Activated CD4-positive, alpha-beta T cell treated with anti-CD3 and anti-CD28 coated beads for 36 hours (primary cell): ENCODE results near the gene ANKMY1. TPM values are rescaled to one million over a fixed set of nuclear protein-coding genes. Genes with fewer than 3 reads are reported as not detected.
"Not testable (repeated sequence)": the region's sequence is repeated elsewhere in the genome, so short reads cannot be mapped to it uniquely, and the experiment has no call there.

Source experiments
- ATAC-seq: fragments of 200-7000 bp; cut with Tn5 transposase; one replicate; pipeline ENCODE4 v1.10.0; 2021; ENCODE audit warnings: mild to moderate bottlenecking, moderate library complexity
- CTCF ChIA-PET: fragments of 350-600 bp; sonication (Branson Sonifier 250); formaldehyde crosslinking; loops from one replicate; lab custom pipeline; 2021; ENCODE audit warnings: antibody characterized with exemption; lab: Charles Lee
- POLR2A ChIA-PET: fragments of 350-600 bp; sonication (Branson Sonifier 250); formaldehyde crosslinking; loops from one replicate; lab custom pipeline; 2021; ENCODE audit warnings: antibody characterized with exemption, inconsistent platforms; lab: Charles Lee
- DNase-seq: peaks from one replicate; pipeline ENCODE4 v3.0.0-alpha.2; 2020
- H3K27ac Mint-ChIP-seq: one replicate; pipeline ENCODE4 v1.8.0; 2021; ENCODE audit warnings: mixed read lengths
- H3K27me3 Mint-ChIP-seq: one replicate; pipeline ENCODE4 v1.8.0; 2021; ENCODE audit warnings: mixed read lengths
- H3K36me3 Mint-ChIP-seq: one replicate; pipeline ENCODE4 v1.8.0; 2021; ENCODE audit warnings: low read depth, mixed read lengths
- H3K4me1 Mint-ChIP-seq: one replicate; pipeline ENCODE4 v1.8.0; 2021; ENCODE audit warnings: mixed read lengths
- H3K4me3 Mint-ChIP-seq: one replicate; pipeline ENCODE4 v1.8.0; 2021; ENCODE audit warnings: mild to moderate bottlenecking, moderate library complexity, mixed read lengths
- H3K9me3 Mint-ChIP-seq: one replicate; pipeline ENCODE4 v1.8.0; 2021; ENCODE audit warnings: low read depth, mixed read lengths
- intact Hi-C, 2 experiments: fragments of 100-400 bp; cut with DNase I in 1 of 2; cut with micrococcal nuclease in 1 of 2; formaldehyde crosslinking; loops; one replicate each; pipeline versions ENCODE4 v1.14.2 to v1.15.1; 2022 to 2024; cut with DNase I, micrococcal nuclease
- total RNA-seq, 2 experiments: library from RNA; stranded (reverse); gene quantifications; one replicate each; pipeline ENCODE4 v1.2.3, GENCODE V29; 2021

ANKMY1 gene
- total RNA-seq, 2 experiments from 2014 or later, result 20.7 to 24.0 TPM

GRCh38 chr2:240566203-240567136 lies 8.7 kb upstream of the ANKMY1 start:
- ChIA-PET POLR2A (interaction anchor here (0.6 to 3.4 kb wide), 6 partner anchors 10 to 1399 kb away, joined by 3 to 34 read pairs (median 3); partner anchors contain the start of gene CAPN10), CTCF (interaction anchor here (0.6 to 4.4 kb wide), 10 partner anchors 10 to 653 kb away, joined by 3 to 61 read pairs (median 4); partner anchors contain the start of gene CAPN10)
- Mint-ChIP-seq H3K4me1 (peaks cover 65% of the 10 kb centered on the region), H3K27me3 (no peaks in the 10 kb centered on the region), H3K36me3 (peaks cover 31% of the 10 kb centered on the region), H3K9me3 (no peaks in the 10 kb centered on the region), H3K27ac (peak overlapping the region; percentile 98), H3K4me3 (peak overlapping the region; percentile 87)
- DNase-seq (peak; percentile 98), ATAC-seq (peak; percentile 67)
- intact Hi-C loops, result loop anchor here (1.0 to 10.0 kb wide), 17 partner anchors 20 to 1318 kb away; partner anchors contain the start of genes CAPN10 (in 2 of the 2), FARP2 (in 2 of the 2), D2HGDH (in 1 of the 2) and DTYMK (in 1 of the 2)

GRCh38 chr2:240565333-240566202 lies 7.8 kb upstream of the ANKMY1 start:
- ChIA-PET CTCF (interaction anchor here (0.6 to 4.4 kb wide), 12 partner anchors 9 to 653 kb away, joined by 3 to 61 read pairs (median 4); partner anchors contain the start of gene CAPN10), POLR2A (interaction anchor here (0.6 to 3.4 kb wide), 7 partner anchors 11 to 1400 kb away, joined by 3 to 34 read pairs (median 3); partner anchors contain the start of gene CAPN10)
- peak; percentile 48 for ATAC-seq
- intact Hi-C loops, result loop anchor here (1.0 to 10.0 kb wide), 18 partner anchors 21 to 1319 kb away; partner anchors contain the start of genes CAPN10 (in 2 of the 2), FARP2 (in 2 of the 2), D2HGDH (in 1 of the 2) and DTYMK (in 1 of the 2)
- peaks cover 59% of the 10 kb centered on the region for H3K4me1 Mint-ChIP-seq
- H3K4me3 Mint-ChIP-seq, result peak overlapping the region; percentile 87
- peaks cover 33% of the 10 kb centered on the region for H3K36me3 Mint-ChIP-seq
- no peaks in the 10 kb centered on the region for H3K27me3 Mint-ChIP-seq
- peak overlapping the region; percentile 98 for H3K27ac Mint-ChIP-seq
- peak; percentile 95 for DNase-seq
- no peaks in the 10 kb centered on the region for H3K9me3 Mint-ChIP-seq

- intact Hi-C loops, result loop anchor here (1.0 to 10.0 kb wide), 11 partner anchors 50 to 1320 kb away; partner anchors contain the start of genes D2HGDH (in 1 of the 2), DTYMK (in 1 of the 2), FARP2 (in 1 of the 2) and HDLBP (in 1 of the 2)
- Mint-ChIP-seq H3K36me3 (peaks cover 36% of the 10 kb centered on the region), H3K27me3 (no peaks in the 10 kb centered on the region), H3K9me3 (no peaks in the 10 kb centered on the region), H3K4me3 (peak overlapping the region; percentile 87), H3K27ac (peak overlapping the region; percentile 98), H3K4me1 (peaks cover 54% of the 10 kb centered on the region)
- ChIA-PET POLR2A (interaction anchor here (1.4 to 3.4 kb wide), 4 partner anchors 11 to 57 kb away, joined by 3 to 34 read pairs (median 3); partner anchors contain the start of gene CAPN10), CTCF (interaction anchor here (0.9 to 4.4 kb wide), 6 partner anchors 10 to 84 kb away, joined by 3 to 61 read pairs (median 12); partner anchors contain the start of gene CAPN10)
- peak; percentile 70 for DNase-seq
- no peak for ATAC-seq
These were observed 7.0 kb upstream of the ANKMY1 start for GRCh38 chr2:240564561-240565332.

- Mint-ChIP-seq H3K27me3 (no peaks in the 10 kb centered on the region), H3K4me1 (peaks cover 55% of the 10 kb centered on the region), H3K9me3 (no peaks in the 10 kb centered on the region), H3K27ac (peak overlapping the region; percentile 98), H3K4me3 (peak overlapping the region; percentile 87), H3K36me3 (peaks cover 42% of the 10 kb centered on the region)
- DNase-seq (no peak), ATAC-seq (no peak)
- ChIA-PET CTCF (interaction anchor here (0.9 to 4.4 kb wide), 5 partner anchors 16 to 85 kb away, joined by 3 to 61 read pairs (median 21); partner anchors contain the start of gene CAPN10), POLR2A (interaction anchor here (1.4 to 3.4 kb wide), 2 partner anchors 22 to 57 kb away, joined by 3 to 34 read pairs; partner anchors contain the start of gene CAPN10)
- intact Hi-C loops, result loop anchor here (5.0 to 10.0 kb wide), 6 partner anchors 52 to 1321 kb away; partner anchors contain the start of genes D2HGDH (in 1 of the 2), FARP2 (in 1 of the 2), HDLBP (in 1 of the 2) and SEPTIN2 (in 1 of the 2)
These were observed 6.3 kb upstream of the ANKMY1 start for GRCh38 chr2:240563951-240564560.

GRCh38 chr2:240563231-240563630 lies 5.4 kb upstream of the ANKMY1 start:
- H3K9me3 Mint-ChIP-seq, H3K27me3 Mint-ChIP-seq, POLR2A ChIA-PET, ATAC-seq, H3K4me3 Mint-ChIP-seq, DNase-seq: not testable (repeated sequence)
- Mint-ChIP-seq H3K4me1 (peaks cover 63% of the 10 kb centered on the region), H3K27ac (peak overlapping the region; percentile 98), H3K36me3 (peaks cover 48% of the 10 kb centered on the region)
- CTCF ChIA-PET, result interaction anchor here (2.1 to 4.4 kb wide), 3 partner anchors 17 to 50 kb away, joined by 9 to 29 read pairs (median 21); partner anchors contain the start of gene CAPN10
- intact Hi-C loops, result loop anchor here (5.0 to 10.0 kb wide), 6 partner anchors 51 to 1322 kb away; partner anchors contain the start of genes D2HGDH (in 1 of the 2), FARP2 (in 1 of the 2), HDLBP (in 1 of the 2) and SEPTIN2 (in 1 of the 2)

- DNase-seq, result peak; percentile 38
- H3K36me3 Mint-ChIP-seq, result peaks cover 50% of the 10 kb centered on the region
- CTCF ChIA-PET, result interaction anchor here (0.7 to 1.4 kb wide), 3 partner anchors 25 to 601 kb away, joined by 4 to 8 read pairs (median 6); partner anchors contain the start of gene CAPN10
- no peaks in the 10 kb centered on the region for H3K27me3 Mint-ChIP-seq
- intact Hi-C loops, result loop anchor here (1.0 to 10.0 kb wide), 18 partner anchors 25 to 1323 kb away; partner anchors contain the start of genes FARP2 (in 2 of the 2), ATG4B (in 1 of the 2), CAPN10 (in 1 of the 2) and COPS9 (in 1 of the 2)
- H3K9me3 Mint-ChIP-seq, result no peaks in the 10 kb centered on the region
- peaks cover 73% of the 10 kb centered on the region for H3K4me1 Mint-ChIP-seq
- POLR2A ChIA-PET, result interaction anchor here (1.6 kb wide), 1 partner anchor 25 kb away, joined by 13 read pairs; the partner anchor contains the start of gene CAPN10
- H3K27ac Mint-ChIP-seq, result peak overlapping the region; percentile 89
- ATAC-seq, result peak; percentile 1
- peak overlapping the region; percentile 82 for H3K4me3 Mint-ChIP-seq
These were observed 3.7 kb upstream of the ANKMY1 start for GRCh38 chr2:240561325-240561971.

GRCh38 chr2:240560480-240561324 lies 2.9 kb upstream of the ANKMY1 start:
- peak; percentile 100 for DNase-seq
- H3K27me3 Mint-ChIP-seq, result no peaks in the 10 kb centered on the region
- ChIA-PET POLR2A (interaction anchor here (0.5 to 1.6 kb wide), 2 partner anchors 26 to 166 kb away, joined by 6 to 13 read pairs; partner anchors contain the start of gene CAPN10), CTCF (interaction anchor here (0.7 to 1.4 kb wide), 3 partner anchors 26 to 601 kb away, joined by 4 to 8 read pairs (median 6); partner anchors contain the start of gene CAPN10)
- peak overlapping the region; percentile 82 for H3K4me3 Mint-ChIP-seq
- no peaks in the 10 kb centered on the region for H3K9me3 Mint-ChIP-seq
- peaks cover 51% of the 10 kb centered on the region for H3K36me3 Mint-ChIP-seq
- intact Hi-C loops, result loop anchor here (1.0 to 10.0 kb wide), 21 partner anchors 8 to 1324 kb away; partner anchors contain the start of genes CAPN10 (in 2 of the 2), FARP2 (in 2 of the 2), HDLBP (in 2 of the 2) and SEPTIN2 (in 2 of the 2)
- ATAC-seq, result peak; percentile 60
- peak overlapping the region; percentile 89 for H3K27ac Mint-ChIP-seq
- peaks cover 76% of the 10 kb centered on the region for H3K4me1 Mint-ChIP-seq
